GM10847 (cell line): ENCODE results near the gene TMTC2.

Experiments
- POLR2A ChIP-seq: IDR thresholded peaks from 2 replicates; pipeline ENCODE4 v1.6.1; 2011; ENCODE audit not compliant: insufficient read length; ENCODE audit errors: extremely low read depth

TMTC2 gene

DNA sequence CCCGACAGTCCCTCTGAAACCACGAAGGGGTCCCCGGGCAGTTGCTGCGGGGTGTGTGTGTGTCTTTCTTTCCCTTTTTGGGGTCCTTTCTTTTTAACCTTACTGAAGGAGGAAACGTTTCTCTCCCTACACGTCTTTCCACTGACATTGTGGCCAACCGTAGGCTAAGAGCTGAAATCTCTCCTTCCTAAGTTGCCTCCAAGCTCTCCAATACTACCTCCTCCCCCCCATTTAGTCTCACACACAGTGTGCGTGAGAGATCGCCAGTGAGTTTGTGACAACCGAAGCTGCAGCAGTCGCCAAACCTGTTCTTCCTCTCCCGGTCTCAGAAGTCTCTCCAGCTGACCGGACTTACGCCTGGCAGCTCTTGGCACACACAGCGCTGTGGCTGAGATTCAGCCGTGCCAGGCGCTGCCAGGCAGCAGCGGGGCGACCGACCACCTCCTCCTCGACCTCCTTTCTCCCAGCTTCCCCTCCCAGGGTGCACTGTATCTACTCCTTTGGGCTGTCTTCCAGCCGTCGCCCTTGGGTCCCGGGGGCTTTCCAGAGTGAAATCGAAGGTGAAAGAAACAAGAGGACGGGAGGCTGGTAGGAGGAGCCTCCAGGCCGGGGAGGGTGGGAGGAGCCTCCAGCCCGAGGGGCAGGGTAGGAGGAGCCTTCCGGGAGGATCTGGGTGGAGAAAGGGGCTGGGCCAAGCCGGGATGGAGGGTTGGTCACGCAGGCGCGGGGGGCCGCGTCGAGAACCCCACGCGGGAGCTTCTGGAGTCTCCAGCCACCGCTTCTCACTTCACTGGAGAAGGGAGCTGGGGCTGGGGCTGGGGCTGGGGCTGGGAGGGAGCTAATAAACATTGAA is at the start of gene TMTC2:
Gene TMTC2 (plus strand): TSS at position 739 of the 853 bp plus-strand sequence.
- TF ChIP-seq POLR2A: peak; percentile 53

GRCh38 chr12:82638324-82638723 is 48.4 kb upstream of the TMTC2 start:
- no peak for TF ChIP-seq POLR2A

DNA sequence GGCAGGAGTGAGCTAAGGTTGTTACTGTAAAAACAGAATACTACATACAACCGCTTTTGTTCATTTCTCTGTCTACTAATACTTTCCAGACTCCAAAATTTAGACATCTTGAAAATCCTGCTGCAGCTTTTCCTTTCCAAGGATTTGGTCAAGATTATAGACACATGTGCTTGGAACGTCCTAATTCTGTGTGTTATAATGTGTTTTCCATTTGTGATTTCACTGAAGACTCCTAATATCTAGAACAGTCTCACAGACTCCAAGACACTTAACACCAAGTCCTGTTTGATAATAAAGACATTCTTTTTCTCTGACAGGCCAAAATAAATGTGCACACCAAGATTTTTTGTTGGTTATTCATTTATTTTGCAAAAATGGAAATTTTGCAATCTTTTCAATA is 41.8 kb upstream of the TMTC2 start:
- TF ChIP-seq POLR2A: no peak

DNA sequence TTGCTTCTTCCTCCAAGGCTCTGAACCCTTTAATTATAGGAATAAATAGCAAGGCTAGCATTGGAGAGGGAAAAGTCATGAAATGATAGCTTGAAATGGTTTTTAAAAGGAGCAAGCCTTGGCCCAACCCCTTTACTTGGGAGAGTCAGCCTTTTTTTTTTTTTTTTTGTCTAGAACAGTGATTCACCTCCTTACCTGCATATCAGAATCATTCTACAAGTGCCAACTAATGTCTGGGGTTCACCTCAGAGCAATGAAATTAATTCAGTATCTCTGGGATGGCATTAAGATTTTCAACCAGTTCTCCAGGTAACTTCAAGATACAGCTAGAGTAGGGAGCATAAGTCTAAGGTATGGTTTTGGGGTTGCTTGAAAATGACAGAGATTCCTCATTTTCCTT is 41.3 kb upstream of the TMTC2 start:
- no peak for TF ChIP-seq POLR2A

DNA sequence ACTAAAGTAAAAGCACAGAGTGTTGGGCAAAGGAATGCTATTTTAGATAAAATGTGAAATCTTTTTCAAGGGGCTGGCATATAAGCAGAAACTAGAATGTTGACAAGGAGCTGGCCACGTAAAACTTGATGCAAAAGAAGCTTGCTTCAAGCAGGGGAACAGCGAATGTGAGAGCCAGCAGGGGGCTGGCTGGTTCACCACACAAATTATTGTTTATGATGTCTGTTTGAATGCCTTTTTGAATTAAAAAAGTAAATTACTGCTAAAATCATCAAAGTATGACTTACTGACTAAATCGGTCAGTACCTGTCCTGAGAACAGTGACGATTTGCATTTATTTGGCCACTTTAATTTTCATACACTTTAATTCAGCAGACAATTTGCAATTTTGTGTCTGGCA is 38.9 kb upstream of the TMTC2 start:
- no peak for TF ChIP-seq POLR2A

GRCh38 chr12:82648259-82648909 is 38.3 kb upstream of the TMTC2 start:
- TF ChIP-seq POLR2A: no peak

DNA sequence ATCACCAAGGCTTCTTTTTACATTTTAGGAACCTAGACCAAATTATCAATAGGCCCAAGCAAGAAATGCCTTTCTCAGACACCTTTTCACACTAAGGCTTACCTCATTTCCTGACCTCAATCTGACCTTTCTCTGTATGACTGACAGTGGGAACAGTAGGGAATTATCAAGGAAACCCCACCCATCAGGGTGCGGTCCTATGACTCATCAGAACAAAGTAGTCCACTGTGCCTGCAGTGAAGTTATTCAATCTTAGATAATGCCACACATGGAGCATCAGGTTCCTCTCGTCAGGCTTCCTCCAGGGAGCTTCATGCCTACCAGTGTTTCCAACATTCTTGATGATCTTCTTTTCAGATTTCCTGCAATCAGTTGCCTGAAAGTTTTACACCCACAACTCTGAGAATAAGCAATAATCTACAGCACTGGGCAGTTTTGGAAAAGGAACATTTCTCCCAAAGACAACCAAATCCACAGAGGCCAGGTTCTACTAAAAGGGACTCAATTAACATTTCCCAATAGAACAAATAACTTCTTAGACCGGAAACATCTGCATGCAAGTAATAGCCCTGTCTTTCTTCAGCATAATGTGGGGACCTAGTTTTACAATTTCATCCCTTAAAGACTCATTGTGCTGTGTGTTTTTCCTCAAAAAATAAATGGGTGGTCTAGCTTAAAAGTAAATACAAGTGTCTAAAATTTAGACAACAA is 35.9 kb upstream of the TMTC2 start:
- no peak for TF ChIP-seq POLR2A

GRCh38 chr12:82651489-82651888 is 35.2 kb upstream of the TMTC2 start:
- no peak for TF ChIP-seq POLR2A

DNA sequence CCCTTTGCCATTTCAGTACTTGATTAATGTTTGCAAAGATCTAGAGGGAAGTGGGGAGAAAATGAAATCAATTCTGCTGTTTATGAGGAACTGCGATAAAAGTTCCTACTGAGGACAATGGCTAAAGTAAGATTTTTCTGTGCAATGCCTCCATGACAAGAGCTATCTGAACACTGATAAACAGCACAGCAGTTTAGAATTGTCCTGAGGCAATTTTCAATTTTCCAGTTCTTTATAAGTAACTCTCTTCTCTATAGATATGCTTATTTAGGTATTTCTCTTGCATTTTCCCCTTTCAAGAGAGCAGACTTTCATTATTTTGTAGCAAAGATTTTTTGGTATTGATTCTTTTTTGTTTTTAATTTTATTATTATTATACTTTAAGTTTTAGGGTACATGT is 34.6 kb upstream of the TMTC2 start:
- TF ChIP-seq POLR2A: no peak

- no peak for TF ChIP-seq POLR2A
Measured at GRCh38 chr12:82655751-82656150, 31.0 kb upstream of the TMTC2 start.

- TF ChIP-seq POLR2A: no peak
Measured at GRCh38 chr12:82659343-82660207, 27.1 kb upstream of the TMTC2 start.

DNA sequence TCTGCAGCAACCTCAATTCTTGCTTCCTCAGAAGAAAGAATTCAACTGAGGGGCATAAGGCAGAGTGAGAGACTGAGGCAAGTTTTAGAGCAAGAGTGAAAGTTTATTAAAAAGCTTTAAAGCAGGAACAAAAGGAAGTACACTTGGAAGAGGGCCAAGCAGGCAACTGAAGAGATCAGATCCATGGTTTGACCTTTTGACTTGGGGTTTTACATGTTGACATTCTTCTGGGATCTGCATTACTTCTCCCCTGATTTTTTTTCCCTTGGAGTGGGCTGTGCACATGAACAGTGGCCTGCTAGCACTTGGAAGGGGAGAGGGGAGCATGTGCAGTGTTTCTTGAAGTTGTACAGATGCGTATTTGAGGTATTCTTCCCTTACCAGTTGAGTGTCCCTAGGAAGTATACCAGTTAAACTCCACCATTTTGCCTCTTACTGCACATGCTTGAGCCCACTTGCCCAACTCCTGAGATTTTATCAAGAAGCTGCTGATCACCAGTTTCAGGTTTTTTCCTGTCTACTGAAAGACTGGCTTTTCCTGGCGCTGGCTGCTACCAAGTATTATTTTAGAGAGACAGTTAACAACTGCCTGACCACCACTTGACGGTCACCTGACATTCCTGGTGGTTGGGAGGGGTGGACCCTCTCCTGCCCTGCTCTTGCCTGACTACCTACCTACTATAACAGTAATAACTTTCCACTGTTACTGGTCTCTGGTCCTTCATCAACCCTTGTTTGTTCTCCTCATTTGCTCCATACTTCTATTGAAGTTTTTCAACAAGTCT is 26.0 kb upstream of the TMTC2 start:
- no peak for TF ChIP-seq POLR2A

DNA sequence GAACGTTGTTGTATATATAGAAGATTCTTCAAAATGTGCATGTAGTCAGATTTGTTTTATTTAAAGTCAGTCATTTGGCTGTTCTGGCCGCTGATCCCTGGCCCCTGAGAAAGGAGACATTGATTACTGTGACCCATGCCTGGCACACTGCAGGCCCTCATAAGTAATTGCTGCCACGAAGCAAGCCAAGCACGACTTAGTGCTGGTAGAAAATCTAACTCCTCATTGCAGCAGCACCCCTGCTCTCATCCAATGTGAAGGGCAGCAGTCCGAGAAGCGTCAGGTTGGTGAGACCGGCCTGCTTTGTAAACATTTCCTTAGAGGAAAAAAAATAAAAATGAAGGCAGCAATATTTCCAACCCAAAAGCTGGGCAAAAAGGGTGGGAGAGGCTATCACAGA is 22.8 kb upstream of the TMTC2 start:
- no peak for TF ChIP-seq POLR2A
